ENCODE data around the gene STPG3.

STPG3 gene

DNA sequence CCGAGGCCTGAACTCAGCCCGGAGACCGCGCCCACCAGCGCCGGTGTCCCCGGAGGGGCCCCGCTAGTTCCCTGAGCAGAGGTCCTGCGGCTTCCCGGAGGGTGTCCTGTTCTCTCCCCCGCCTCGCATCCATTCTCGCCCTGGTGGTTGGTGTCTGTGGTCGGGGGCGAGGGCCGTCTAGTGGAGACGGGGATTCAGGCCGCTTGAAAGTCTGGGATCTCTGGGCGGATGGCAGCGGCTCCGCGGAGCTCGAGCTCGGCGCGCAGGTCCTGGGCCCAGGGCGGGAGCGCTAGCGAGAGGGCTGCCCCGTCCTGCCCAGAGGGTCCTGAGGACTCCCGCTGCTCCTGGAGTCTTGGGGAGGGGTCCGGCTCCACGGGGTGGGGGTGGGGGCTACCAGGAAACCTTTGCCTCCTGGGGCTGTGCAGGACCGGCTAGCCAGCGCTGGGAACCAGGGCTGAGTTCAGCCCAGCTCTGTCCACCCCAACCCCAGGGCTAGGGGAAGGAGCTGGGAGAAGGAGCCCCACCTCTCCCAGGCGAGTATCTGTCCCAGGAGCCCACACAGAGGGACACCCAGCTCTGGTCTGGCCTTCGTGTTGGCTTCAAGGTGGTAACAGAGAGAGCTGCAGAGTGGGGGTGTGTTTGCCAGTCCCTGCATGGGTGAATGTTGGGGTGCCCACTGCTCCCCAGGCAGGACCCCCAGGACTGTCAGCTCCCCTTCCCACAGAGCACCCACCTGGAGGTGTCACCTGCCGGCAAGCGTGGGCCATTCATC, 30.4 kb downstream of the STPG3 start:
- Histone ChIP-seq H3K4me3 (ENCODE audit: low read depth, low read length, poor library complexity, severe bottlenecking) (no peak overlapping the region), H3K9ac (ENCODE audit: low read length) (no peak overlapping the region), H4K20me1 (ENCODE audit: insufficient read depth, low read length) (no peaks in the 10 kb centered on the region), H3K4me1 (ENCODE audit: insufficient read depth, low read length, severe bottlenecking) (peaks cover 30% of the 10 kb centered on the region), H3K9me3 (ENCODE audit: low read length) (no peaks in the 10 kb centered on the region), H3K4me2 (ENCODE audit: low read length) (no peak overlapping the region), H3K36me3 (ENCODE audit: insufficient read depth, low read length) (no peaks in the 10 kb centered on the region), H3K9me2 (ENCODE audit: low read depth, low read length) (no peaks in the 10 kb centered on the region), H2AFZ (ENCODE audit: low read length) (no peak overlapping the region), H3K27ac (ENCODE audit: low read depth, low read length, poor library complexity, severe bottlenecking) (no peak overlapping the region), H3K27me3 (ENCODE audit: insufficient read depth, low read length) (no peaks in the 10 kb centered on the region), H3K79me2 (ENCODE audit: insufficient read depth, low read length) (no peaks in the 10 kb centered on the region), H3F3A (ENCODE audit: insufficient read depth, low read length) (0 out of 2 replicates have a peak, but pooled peaks cover 4% of the 10 kb centered on the region)
- no peak for TF ChIP-seq EZH2 (IDR thresholded peaks at IDR 0.05; ENCODE audit: borderline replicate concordance, low read length)
- TF ChIP-seq, protein P1, sequence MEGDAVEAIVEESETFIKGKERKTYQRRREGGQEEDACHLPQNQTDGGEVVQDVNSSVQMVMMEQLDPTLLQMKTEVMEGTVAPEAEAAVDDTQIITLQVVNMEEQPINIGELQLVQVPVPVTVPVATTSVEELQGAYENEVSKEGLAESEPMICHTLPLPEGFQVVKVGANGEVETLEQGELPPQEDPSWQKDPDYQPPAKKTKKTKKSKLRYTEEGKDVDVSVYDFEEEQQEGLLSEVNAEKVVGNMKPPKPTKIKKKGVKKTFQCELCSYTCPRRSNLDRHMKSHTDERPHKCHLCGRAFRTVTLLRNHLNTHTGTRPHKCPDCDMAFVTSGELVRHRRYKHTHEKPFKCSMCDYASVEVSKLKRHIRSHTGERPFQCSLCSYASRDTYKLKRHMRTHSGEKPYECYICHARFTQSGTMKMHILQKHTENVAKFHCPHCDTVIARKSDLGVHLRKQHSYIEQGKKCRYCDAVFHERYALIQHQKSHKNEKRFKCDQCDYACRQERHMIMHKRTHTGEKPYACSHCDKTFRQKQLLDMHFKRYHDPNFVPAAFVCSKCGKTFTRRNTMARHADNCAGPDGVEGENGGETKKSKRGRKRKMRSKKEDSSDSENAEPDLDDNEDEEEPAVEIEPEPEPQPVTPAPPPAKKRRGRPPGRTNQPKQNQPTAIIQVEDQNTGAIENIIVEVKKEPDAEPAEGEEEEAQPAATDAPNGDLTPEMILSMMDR (IDR thresholded peaks at IDR 0.05; ENCODE audit: low read length), result no peak

DNA sequence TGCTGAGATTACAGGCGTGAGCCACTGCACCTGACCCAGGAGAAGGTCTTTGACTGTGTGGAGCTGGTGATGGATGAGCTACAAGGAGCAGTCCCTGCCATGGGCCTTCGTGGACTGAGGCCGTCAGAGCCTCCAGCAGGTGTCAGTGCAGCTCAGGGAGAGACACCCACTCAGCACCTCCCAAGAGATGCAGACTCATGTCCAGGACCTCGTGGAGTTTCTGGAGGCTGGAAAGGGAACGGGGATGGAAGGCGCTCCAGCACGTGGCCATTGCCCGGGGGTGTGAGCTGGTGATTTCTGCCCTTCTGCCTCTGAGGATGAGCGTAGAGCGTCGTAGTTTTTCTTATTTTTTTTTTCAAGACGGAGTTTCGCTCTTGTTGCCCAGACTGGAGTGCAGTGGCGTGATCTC, 35.9 kb downstream of the STPG3 start:
- Histone ChIP-seq H3K9me3 (ENCODE audit: low read length) (no peaks in the 10 kb centered on the region), H3K4me3 (ENCODE audit: low read depth, low read length, poor library complexity, severe bottlenecking) (no peak overlapping the region), H3K9me2 (ENCODE audit: low read depth, low read length) (no peaks in the 10 kb centered on the region), H3K9ac (ENCODE audit: low read length) (no peak overlapping the region), H2AFZ (ENCODE audit: low read length) (no peak overlapping the region), H3K4me1 (ENCODE audit: insufficient read depth, low read length, severe bottlenecking) (no peaks in the 10 kb centered on the region), H3K27ac (ENCODE audit: low read depth, low read length, poor library complexity, severe bottlenecking) (no peak overlapping the region), H3F3A (ENCODE audit: insufficient read depth, low read length) (0 out of 2 replicates have a peak, but pooled peaks cover 4% of the 10 kb centered on the region), H3K79me2 (ENCODE audit: insufficient read depth, low read length) (no peaks in the 10 kb centered on the region), H4K20me1 (ENCODE audit: insufficient read depth, low read length) (no peaks in the 10 kb centered on the region), H3K27me3 (ENCODE audit: insufficient read depth, low read length) (no peaks in the 10 kb centered on the region), H3K36me3 (ENCODE audit: insufficient read depth, low read length) (no peaks in the 10 kb centered on the region), H3K4me2 (ENCODE audit: low read length) (no peak overlapping the region)
- TF ChIP-seq, protein P1 (IDR thresholded peaks at IDR 0.05; ENCODE audit: low read length), result peak; percentile 42
- no peak for TF ChIP-seq EZH2 (IDR thresholded peaks at IDR 0.05; ENCODE audit: borderline replicate concordance, low read length)

DNA sequence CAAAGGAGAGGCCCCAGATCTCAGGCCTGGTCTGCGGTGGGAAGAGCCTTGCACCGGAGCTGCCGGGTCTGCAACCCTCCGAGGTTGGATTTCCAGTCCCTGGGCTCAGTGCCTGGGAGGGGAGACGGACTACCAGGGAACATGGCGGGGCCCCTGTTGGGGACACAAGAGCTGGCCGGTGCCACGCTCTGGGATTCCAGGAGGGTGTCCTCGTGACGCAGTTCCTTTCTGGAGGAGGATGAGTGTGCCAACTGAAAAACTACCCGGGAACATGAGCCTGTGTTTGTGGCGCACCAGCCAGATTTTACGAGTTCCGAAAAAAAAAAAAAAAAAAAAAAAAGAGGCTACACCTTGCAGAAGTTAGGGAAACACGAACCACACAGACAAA, 42.0 kb downstream of the STPG3 start:
- Histone ChIP-seq H3K4me3 (ENCODE audit: low read depth, low read length, poor library complexity, severe bottlenecking) (no peak overlapping the region), H3K9ac (ENCODE audit: low read length) (no peak overlapping the region), H3K9me3 (ENCODE audit: low read length) (no peaks in the 10 kb centered on the region), H3K4me1 (ENCODE audit: insufficient read depth, low read length, severe bottlenecking) (no peaks in the 10 kb centered on the region), H3K27ac (ENCODE audit: low read depth, low read length, poor library complexity, severe bottlenecking) (no peak overlapping the region), H3K79me2 (ENCODE audit: insufficient read depth, low read length) (no peaks in the 10 kb centered on the region), H3K36me3 (ENCODE audit: insufficient read depth, low read length) (no peaks in the 10 kb centered on the region), H3F3A (ENCODE audit: insufficient read depth, low read length) (no peaks in the 10 kb centered on the region), H4K20me1 (ENCODE audit: insufficient read depth, low read length) (no peaks in the 10 kb centered on the region), H3K27me3 (ENCODE audit: insufficient read depth, low read length) (peaks cover 7% of the 10 kb centered on the region; the same call in 1 of the 2 replicates), H2AFZ (ENCODE audit: low read length) (no peak overlapping the region), H3K4me2 (ENCODE audit: low read length) (no peak overlapping the region), H3K9me2 (ENCODE audit: low read depth, low read length) (no peaks in the 10 kb centered on the region)
- TF ChIP-seq, protein P1 (IDR thresholded peaks at IDR 0.05; ENCODE audit: low read length), result no peak
- no peak for TF ChIP-seq EZH2 (IDR thresholded peaks at IDR 0.05; ENCODE audit: borderline replicate concordance, low read length)

Data from OCI-LY1 (cell line).